CD4-positive, alpha-beta T cell treated with Interleukin-2 at 100 ng/mL for 4 hours (primary cell): ENCODE results near the gene SPATA13.

ENCODE experiments used
- DNase-seq: peaks from one replicate; pipeline ENCODE4 v3.0.0-alpha.2; 2020; ENCODE audit warnings: low spot score

Gene SPATA13

DNA sequence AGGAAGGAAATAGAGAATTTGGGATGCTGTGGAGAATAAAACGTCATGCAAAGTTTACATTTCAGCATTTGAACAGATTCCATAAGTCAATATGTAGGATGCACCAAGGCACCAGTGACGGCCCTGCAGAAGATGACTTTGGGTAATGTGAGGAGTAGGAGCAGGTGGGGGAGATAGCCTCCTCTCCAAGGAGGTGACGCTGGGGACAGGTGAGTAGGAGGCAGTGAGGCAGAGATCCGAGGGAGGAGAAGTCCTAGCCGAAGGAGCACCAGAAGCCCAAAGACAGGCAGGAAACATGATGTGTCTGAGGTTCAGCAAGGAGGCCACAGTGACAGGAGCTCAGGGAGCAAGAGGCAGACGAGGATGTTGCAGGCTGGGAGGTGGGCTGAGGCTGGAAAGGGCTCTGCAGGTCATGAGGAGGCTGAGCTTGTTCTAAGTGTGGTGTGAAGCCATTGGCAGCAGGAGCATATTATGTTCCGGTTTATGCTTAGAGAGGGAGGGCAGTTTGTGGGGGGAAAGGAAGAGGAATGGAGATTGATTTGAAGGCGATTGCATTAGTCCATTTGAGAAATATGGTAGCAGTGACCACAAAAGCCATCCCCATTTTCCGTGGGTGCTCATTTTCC, 93.1 kb downstream of the SPATA13 start:
- DNase-seq: no peak

DNA sequence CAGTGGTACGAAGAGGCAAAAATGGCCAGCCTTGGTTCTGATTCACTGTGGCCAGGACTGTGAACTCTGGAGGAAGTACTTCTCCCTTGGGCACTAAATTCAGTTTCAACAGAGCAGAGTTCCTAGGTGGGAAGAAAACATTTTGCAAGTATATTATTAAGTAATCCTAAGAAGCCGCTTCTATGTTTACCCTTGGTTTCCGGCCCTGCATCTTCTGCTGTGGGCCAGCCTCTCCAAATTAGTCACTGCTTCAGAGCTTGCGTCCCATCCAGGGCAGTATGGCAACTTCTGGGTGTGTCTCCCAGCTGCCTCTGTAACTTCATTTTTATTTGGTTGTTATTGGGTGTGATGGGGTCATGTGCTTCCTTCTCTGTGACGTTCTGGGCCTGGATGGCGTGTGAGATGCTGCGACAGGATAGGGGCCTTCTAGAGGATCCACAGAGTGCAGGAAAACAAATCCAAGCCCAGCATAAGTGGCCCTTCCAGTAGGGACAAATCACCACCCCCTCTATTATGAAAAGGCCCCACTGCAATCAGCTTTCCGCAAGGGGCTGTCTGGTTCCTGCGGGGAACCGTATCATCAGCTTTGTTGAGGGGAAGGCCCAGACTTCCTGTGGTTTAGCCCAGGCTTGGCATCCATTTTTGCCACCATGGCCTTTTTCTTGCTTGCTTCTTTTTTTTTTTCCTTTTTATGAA, 93.8 kb downstream of the SPATA13 start:
- DNase-seq: peak; percentile 85

DNA sequence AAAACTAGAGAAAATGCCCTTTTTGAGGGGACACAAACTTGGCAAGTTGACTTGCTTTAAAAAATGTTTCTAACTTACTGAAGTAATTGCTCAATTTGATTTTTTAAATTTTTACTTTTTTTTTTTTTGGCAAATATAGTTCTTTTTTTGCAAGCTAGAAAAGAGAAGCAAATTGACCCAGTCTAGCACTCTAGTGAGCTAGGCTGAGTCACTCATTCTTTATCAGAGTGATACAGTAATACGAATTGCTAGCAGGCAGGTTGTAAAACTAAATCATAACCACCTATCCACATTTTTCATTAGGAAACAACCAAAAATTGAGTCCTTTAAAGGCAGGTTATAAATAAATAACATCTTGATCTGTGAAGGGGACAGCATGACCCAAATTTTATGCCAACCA, 97.0 kb downstream of the SPATA13 start:
- DNase-seq: no peak

DNA sequence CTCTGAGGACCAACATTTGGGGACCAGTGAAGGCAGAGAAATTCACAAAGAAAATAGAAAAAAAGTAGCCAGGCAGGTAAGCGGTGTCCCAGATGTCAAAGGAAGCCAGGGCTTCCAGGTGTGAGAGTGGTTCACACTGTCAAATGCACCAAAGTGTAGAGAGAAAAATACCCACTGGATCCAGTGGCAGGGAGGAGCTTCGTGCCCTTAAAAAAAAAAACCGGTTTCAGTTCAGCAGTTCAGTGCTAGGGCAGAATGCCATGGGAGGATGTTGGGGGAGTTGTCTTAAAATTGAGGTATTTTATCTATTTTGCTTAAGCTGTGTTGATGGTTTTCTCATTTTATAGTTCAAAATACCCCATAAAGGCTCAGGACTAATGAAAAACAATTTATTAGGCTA, 101.0 kb downstream of the SPATA13 start:
- DNase-seq: peak; percentile 50

DNA sequence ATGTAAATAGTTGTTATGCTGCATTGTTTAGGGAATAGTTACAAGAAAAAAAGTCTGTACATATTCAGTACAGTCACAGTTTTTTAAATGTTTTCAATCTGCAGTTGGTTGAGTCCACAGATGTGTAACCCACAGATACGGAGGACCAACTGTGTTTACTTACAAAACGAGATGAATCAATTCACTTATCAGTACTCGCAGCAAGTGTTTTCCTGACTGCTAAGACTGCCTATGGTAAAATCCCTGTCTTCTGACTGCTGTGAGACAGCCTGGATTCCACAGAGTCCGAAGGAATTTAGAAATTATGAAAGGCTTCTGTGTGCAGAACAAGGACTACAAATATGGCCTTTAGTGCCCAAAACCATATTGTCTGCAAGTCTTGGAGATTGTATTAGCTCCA, 103.1 kb downstream of the SPATA13 start:
- peak; percentile 44 for DNase-seq

DNA sequence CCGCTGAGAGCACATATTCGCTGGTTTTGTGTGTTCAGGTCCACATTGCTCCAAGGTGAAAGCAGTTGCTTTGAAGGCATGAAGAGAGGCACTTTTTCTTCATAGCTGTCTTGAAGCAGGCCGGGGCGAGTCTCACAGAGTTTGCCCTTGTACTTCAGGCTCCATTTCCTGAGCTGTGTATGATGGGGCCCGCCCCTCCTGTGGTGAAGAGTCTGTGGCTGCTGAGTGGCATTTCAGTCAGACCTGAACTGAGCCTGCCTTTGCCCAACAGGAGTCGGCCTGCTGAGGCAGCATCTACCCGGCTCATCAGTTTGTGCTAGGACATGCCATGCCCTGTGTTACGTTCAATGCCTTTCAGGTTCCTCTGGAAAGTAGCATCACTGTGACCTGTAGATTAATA, 104.5 kb downstream of the SPATA13 start:
- peak; percentile 87 for DNase-seq

DNA sequence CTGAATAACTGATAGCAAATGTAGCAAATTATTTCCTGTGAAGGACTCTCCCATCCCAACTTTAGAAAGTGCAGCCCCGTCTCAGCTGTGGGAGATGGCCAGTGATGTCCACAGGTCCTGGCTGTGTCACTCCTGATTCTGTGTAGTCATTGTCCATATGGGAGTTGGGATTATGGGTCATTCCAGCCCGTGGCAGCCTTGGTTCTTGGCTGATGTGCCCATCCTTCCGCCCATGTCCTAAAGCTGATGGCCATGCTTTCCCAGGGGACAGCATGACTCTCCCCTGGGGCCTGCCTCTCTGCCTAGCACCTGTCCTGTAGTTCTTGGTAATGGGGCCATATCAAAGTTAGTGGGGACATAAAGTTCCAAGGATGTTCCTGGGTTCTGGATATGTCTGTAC, 104.9 kb downstream of the SPATA13 start:
- DNase-seq: no peak

DNA sequence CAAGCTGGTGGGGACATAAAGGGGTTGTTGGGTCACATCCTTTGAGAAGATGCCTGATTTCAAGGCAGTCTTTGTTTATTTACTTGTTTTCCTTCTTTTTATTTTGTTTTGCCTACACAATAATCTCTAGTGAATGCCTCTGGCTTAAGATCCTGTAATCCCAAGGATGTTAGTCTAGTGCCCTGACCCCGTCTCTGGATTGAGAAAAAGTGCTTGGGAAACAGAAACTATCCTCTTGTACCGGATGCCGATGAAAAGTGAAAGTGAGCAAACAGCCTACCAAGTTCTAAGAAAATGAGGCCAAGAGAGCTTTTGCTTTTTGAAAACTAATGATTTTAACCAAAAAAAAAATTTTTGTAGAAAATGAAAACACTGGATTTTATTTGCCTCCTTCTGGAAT, 106.8 kb downstream of the SPATA13 start:
- peak; percentile 62 for DNase-seq

DNA sequence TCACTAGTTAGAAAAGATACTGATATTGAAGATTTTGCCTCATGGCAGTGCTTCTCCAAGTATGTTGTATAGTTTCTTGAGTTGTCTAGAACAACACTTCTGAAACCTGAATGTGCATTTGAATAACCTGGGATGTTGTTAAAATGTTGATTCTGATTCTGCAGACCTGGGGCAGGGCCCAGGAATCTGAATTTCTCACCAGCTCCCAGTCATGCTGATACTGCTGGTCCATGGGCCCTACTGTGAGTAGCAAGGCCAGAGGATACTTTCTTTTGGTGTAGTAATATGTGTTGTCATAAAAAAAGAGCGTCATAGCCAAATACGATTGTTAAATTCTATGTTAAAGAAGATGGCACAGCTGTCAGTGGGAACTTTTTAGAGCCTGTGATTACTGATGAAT, 107.3 kb downstream of the SPATA13 start:
- DNase-seq: no peak

DNA sequence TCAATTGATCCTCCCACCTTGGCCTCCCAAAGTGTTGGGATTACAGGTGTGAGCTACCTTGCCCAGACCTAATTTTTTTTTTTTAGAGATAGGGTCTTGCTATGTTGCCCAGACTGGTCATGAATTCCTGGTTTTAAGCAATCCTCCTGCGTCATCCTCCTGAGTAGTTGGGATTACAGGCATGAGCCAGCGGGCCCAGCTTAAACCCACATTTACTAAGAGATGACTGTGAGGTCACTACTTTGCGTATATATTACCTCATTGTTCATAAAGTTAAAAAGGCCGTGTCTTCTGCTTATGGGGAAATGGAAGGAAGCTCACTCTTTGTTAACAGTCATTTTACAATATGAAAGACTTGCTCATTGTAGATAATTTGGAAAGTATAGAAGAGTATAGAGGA, 109.3 kb downstream of the SPATA13 start:
- no peak for DNase-seq

DNA sequence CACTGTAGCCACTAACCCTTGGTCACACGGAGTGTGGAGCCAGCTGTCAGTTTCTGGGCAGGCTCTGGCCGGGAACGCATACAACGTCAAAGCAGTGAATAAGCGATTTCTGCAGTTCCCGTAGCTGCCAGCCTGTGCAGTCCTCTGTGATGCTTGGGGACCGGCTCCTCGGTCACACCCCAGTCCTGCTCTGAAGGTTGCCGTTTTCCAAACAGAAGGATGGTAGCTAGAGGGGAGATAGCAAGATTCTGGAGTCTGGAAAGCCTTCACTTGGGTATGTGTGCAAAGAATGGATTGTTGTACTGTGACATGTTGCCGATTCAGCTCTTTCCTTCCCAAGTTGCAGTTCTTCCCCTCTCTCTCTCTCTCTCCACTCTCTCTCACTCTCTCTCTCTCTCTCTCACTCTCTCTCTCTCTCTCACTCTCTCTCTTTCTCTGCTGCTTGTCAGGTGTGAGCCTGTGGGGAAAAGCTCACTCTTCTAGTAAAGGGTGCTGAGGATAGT, 110.2 kb downstream of the SPATA13 start:
- peak; percentile 66 for DNase-seq

DNA sequence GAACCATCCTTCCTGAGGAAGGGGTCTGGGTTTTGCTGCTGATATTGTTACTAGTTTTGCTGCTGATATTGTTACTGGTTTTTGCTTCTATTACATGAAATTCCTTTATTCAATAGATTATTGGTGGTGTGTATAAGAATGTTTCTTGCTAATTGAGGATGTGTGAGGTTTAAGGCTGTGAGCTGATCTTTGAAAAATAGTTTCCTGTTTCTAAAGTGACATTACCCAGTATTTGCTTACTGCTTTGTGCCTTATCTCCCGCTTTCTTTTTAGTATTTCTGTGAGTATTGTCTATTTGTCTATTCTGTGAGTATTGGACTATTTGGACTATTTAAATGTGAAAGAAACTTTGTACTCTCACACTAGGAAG, 110.7 kb downstream of the SPATA13 start:
- DNase-seq: no peak

DNA sequence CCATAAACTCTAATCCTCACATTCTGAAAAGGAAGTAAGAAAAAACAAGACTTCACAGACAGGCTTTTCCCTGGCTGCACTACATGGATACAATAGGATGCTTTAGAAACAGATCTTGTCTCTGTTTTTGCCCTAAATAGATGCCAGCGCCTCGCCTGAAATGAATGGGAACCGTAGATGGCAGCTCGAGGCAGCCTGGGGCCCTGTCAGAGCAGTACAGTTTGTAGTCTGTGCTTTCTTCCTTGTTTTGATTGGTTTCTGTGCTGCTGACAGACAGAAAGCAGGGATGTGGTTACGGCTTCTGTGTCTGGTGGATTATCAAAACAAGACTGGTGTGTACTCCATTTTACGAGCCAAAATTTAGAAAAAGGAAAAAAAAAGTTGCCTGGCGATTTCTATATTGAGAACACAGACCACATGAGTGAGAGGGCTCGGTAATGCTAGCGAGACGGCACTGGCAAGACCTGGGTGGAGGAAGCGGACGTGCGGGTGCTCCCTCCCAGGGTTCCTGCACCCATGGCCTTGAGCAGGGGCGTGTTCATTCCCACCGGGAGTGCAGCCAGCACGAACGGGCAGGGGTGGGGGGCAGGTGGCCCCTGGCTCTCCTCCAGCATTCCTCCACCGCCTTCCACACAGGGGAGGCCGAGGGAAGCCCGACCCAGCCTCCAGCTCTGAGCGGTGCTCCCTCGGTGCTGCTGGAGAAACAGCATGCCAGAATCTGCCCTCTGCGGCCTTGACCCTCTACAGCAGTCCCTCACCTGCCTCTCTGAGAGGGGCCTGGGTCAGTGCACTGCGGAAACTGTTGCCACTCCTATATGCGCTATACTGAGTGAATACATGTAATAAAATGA, 111.3 kb downstream of the SPATA13 start:
- peak; percentile 86 for DNase-seq

DNA sequence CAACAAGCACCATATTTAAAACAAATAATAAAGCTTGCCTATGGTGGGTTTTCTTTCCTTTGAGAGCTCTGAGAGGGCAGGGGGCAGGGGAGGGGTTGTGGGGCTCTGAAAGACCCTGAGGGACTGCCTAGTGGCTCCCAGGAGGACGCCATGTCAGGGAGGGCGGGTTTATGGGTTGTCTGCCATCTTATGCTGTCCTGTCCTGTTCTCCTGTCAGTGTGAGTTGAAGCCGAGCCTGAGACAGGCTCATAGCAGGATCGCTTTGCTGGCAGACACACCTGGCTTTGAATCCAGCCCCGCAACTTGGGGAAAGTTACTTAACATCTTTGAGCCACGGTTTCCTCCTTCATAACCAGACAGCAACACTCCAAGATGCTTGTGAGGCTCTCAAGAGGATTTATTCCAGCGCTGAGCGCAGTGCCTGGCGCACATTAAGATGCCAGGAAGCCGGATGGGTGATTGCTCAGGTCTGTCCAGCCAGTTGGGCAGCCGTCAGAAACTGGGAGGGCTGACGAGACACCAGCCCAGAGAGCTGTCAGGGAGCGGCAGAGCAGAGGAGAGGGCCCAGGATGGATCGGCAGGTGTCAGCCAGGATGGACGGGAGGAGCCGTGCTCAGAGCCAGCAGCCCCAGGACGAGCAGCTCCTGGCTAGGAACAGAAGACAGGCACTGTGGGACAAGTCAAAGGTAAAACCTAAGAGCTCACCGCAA, 112.1 kb downstream of the SPATA13 start:
- no peak for DNase-seq

DNA sequence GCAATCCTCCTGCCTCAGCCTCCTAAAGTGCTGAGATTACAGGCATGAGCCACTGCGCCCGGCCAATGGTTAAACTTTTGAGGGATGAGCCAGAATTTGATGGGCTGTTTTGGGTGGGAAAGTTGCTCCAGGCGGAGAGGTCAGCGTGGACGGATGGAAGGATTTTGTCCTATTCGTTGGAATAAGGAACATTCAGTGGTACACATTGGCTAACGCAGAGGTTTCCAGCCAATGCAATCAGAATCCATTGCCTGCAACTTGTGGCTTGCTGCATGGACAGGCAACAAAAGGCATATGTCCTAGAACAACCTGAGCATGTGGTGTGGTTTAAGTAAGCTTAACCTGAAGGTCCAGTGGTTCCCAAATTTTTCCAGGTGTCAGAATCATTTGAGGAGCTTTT, 113.4 kb downstream of the SPATA13 start:
- no peak for DNase-seq

DNA sequence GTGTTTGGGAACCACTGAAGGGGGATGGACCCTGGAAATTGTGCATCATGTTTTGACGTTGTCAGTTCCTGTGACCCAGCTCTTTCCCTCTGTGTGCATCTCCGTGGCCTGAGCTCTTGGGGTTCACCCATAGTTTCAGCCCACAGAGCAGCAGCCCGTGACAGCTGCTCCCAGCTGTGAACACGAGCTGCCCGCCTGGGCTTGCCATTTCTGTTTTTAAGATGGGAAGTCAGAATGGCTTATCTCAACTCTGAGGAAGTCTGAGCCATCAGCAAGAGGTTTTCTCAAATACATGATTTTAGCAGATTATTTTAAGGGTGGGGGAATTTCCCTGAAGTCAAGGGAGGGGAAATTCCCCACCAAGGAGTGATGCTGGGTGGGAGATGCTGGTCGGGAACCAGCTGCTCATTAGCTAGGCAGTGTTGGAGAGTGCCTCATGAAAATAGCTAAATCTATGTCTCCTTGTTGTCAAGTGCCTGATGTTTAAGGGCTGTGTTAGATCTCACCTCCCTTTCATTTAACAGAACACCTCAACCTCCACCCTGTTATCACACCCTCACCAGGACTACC, 114.0 kb downstream of the SPATA13 start:
- peak; percentile 87 for DNase-seq

DNA sequence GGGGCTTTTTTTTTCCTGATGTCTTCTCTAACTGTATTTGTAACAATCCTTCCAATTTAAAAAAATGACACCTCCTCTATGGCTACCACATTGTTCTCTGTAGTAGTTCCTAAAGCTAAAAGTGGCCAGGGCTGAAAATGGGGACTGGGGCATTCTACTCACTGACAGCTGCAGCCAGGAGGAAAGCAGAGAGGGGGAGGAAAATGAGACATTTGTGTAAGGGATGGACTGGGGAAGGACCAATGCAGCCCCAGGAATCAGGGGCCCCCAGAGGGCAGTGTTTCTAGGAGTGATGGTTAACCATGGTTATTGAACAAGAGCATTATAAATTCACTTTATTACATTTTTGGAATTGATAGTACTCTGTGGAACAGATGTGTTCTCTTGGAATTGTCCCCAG, 114.5 kb downstream of the SPATA13 start:
- DNase-seq: no peak

DNA sequence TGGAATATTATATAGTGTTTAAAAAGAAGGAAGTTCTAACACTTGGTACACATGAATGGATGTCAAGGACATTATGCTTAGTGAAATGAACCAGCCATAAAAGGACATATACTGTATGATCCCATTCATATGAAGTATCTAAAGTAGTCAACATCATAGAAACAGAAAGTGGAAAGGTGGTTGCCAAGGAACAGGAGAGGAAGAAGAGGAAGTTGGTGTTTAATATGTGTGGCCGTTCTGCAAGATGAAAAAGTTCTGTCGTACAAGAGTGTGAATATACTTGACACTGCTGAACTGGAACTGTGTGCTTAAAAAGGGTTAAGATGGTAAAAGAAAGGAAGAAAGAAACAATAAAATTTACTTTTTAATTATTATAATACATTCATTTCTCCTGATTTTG, 115.8 kb downstream of the SPATA13 start:
- DNase-seq: peak; percentile 53

DNA sequence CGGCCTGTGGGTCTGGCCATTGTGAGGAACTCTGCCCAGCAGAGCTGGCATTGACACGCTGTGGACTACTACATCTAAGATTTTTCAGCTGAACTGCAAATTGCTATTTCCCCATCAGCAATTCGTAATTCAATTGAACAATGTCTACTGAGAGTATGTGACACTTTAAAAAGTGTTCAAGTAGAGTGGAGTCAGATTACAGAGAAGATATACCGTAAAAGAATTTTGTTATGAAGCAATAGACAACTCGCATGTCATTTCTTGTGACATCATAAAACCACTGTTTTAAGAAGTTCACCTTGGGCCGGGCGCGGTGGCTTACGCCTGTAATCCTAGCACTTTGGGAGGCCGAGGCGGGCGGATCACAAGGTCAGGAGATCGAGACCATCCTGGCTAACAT, 116.3 kb downstream of the SPATA13 start:
- no peak for DNase-seq

DNA sequence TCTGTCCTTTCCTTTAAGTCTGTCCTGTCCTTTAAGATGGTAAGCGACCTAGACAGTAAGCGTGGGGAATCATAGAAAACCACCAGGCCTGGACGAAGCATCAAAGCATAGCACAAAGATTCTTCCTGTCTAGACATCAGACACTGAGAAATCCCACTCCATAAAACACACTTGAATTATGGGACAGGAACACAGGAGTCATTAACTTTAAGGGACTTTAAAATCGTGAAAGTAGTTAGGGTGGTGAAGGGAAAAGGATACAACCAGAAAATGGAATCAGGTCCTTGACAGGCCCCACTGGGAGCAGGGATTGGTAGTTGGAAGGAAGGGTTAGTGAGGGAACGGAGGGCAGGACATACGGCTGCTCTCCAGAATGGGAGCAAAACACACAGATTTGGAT, 117.2 kb downstream of the SPATA13 start:
- DNase-seq: no peak

DNA sequence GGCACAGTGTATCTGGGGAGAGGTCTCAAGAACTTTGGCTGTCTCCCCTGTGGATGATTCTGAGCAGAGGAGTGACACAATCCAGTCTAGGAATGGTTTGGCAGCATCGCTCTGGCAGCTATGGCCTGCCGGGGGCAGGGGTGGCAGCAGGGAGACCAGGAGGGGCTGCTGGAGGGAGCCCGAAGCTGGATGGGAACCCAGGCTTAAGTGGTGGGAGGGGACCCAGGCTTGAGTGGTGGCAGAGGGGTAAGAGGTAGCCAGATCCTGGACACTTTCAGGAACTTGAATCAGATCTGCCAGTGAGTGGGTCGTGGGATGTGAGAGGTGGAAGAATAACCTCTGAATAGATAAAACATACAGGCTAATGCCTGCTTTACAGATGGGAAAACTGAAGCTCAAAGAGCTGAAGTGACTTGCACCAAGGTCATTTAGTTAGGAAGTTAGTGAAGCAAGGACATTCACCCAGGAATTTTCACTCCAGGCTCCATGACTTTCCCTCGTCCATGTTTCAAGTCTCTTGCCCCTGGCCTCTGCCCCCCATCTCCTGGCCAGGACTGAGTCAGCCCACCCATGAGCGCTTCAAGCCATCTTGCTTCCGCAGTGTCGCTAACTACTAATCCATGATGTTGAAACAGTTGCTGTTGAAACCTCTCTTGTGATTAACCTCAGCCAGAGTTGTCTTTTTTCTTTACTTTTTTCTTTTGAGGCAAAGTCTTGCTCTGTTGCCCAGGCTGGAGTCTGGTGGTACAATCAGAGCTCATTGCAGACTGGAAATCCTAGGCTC, 119.0 kb downstream of the SPATA13 start:
- DNase-seq: no peak
